Peyer's patch (tissue), 4 donors: ENCODE results near the gene KRT83. TPM values are rescaled to one million over a fixed set of nuclear protein-coding genes. Genes with fewer than 3 reads are reported as not detected.

Source experiments
- DNase-seq, 3 donors: peaks; one replicate each; pipeline ENCODE4 v3.0.0-alpha.2; 2017 to 2019
- H3K27ac ChIP-seq, 4 donors: fragments of 200-600 bp; sonication (generic); one replicate each; pipeline ENCODE4 v1.5.1; 2016 to 2019
- H3K27me3 ChIP-seq, 2 donors: fragments of 200-600 bp; sonication (generic); one replicate each; pipeline ENCODE4 v1.5.1; 2019
- H3K36me3 ChIP-seq, 3 donors: fragments of 200-600 bp; sonication (generic); one replicate each; pipeline ENCODE4 v1.5.1; 2016 to 2019
- H3K4me1 ChIP-seq, 4 donors: fragments of 200-600 bp; sonication (generic); one replicate each; pipeline ENCODE4 v1.5.1; 2016 to 2019
- H3K4me3 ChIP-seq, 4 donors: fragments of 200-600 bp; sonication (generic); 1 replicate in 3 of 4; 2 replicates in 1 of 4; pipeline ENCODE4 v1.5.1; 2016 to 2019; ENCODE audit warnings: mild to moderate bottlenecking in 1 of 4
- H3K9me3 ChIP-seq, 4 donors: fragments of 200-600 bp; sonication (generic); one replicate each; pipeline ENCODE4 v1.5.1; 2016 to 2019; ENCODE audit warnings: mild to moderate bottlenecking in 1 of 4
- CTCF ChIP-seq, 6 experiments: fragments of 450-650 bp in 4 of 6; fragments of 200-600 bp in 2 of 6; sonication (generic) in 1 of 6; IDR thresholded peaks; one replicate each; pipeline ENCODE4 v1.5.1; 2017 to 2019; ENCODE audit warnings: antibody characterized with exemption in 6 of 6, mild to moderate bottlenecking in 3 of 6, moderate library complexity in 1 of 6
- POLR2A ChIP-seq, 2 donors: fragments of 450-650 bp; IDR thresholded peaks; one replicate each; pipeline ENCODE4 v1.5.1; 2017; ENCODE audit warnings: antibody characterized with exemption in 2 of 2, mild to moderate bottlenecking in 2 of 2, moderate library complexity in 2 of 2
- total RNA-seq, 4 donors: library from RNA; depleted of rRNA; stranded (reverse); fragments of >200 nt; gene quantifications; one replicate each; pipeline ENCODE4 v1.1.0, GENCODE V29; 2016

KRT83 gene
- total RNA-seq, 4 donors from 2014 or later = not detected

- no peak for DNase-seq
- H3K4me3 ChIP-seq = no peak within 1 kb of the TSS
- no peaks in the 10 kb centered on the region for H3K36me3 ChIP-seq
- no peak within 1 kb of the TSS for H3K27ac ChIP-seq
- no peaks in the 10 kb centered on the region for H3K27me3 ChIP-seq
- no peak for TF ChIP-seq POLR2A (IDR thresholded peaks at IDR 0.05)
- no peak for TF ChIP-seq CTCF (IDR thresholded peaks at IDR 0.05)
- no peaks in the 10 kb centered on the region for H3K9me3 ChIP-seq
- H3K4me1 ChIP-seq = no peaks in the 10 kb centered on the region
Observed at GRCh38 chr12:52366738-52367485, 45.7 kb upstream of the KRT83 start, which contains the start of gene KRT85. Gene KRT85, minus strand, starts transcription at chr12:52367481. Its CDS starts 76 bp downstream, at chr12:52367405.

- Histone ChIP-seq H3K27ac (no peak overlapping the region), H3K27me3 (no peaks in the 10 kb centered on the region), H3K36me3 (no peaks in the 10 kb centered on the region), H3K4me3 (no peak overlapping the region), H3K4me1 (peaks cover 0 to under 1% (median 0%) of the 10 kb centered on the region in 4 donors), H3K9me3 (no peaks in the 10 kb centered on the region)
- TF ChIP-seq CTCF (IDR thresholded peaks at IDR 0.05) (no peak), POLR2A (IDR thresholded peaks at IDR 0.05) (no peak)
- no peak for DNase-seq
Observed at GRCh38 chr12:52364901-52365489, 43.8 kb upstream of the KRT83 start.

- H3K9me3 ChIP-seq = no peaks in the 10 kb centered on the region
- DNase-seq = no peak
- H3K27me3 ChIP-seq = no peaks in the 10 kb centered on the region
- peaks cover 0 to 9% (median under 1%) of the 10 kb centered on the region in 4 donors for H3K4me1 ChIP-seq
- H3K27ac ChIP-seq = no peak overlapping the region
- no peak for TF ChIP-seq POLR2A (IDR thresholded peaks at IDR 0.05)
- no peaks in the 10 kb centered on the region for H3K36me3 ChIP-seq
- H3K4me3 ChIP-seq = no peak overlapping the region
Observed at GRCh38 chr12:52364061-52364460, 42.9 kb upstream of the KRT83 start.

GRCh38 chr12:52363111-52363679 lies 42.0 kb upstream of the KRT83 start:
- H3K9me3 ChIP-seq = no peaks in the 10 kb centered on the region
- DNase-seq = no peak
- H3K27me3 ChIP-seq = no peaks in the 10 kb centered on the region
- TF ChIP-seq POLR2A (IDR thresholded peaks at IDR 0.05) (no peak), CTCF (IDR thresholded peaks at IDR 0.05) (no peak)
- no peak overlapping the region for H3K4me3 ChIP-seq
- H3K36me3 ChIP-seq = no peaks in the 10 kb centered on the region
- no peak overlapping the region for H3K27ac ChIP-seq
- H3K4me1 ChIP-seq = peaks cover 0 to 14% (median 3%) of the 10 kb centered on the region in 4 donors

- H3K4me3 ChIP-seq = no peak overlapping the region
- no peaks in the 10 kb centered on the region for H3K27me3 ChIP-seq
- no peak for DNase-seq
- peaks cover 0 to 14% (median 3%) of the 10 kb centered on the region in 4 donors for H3K4me1 ChIP-seq
- TF ChIP-seq POLR2A (IDR thresholded peaks at IDR 0.05) (no peak), CTCF (IDR thresholded peaks at IDR 0.05) (peak in 3 of 6 experiments; percentile 9 to 13 (median 9))
- no peak overlapping the region for H3K27ac ChIP-seq
- no peaks in the 10 kb centered on the region for H3K36me3 ChIP-seq
- no peaks in the 10 kb centered on the region for H3K9me3 ChIP-seq
Observed at GRCh38 chr12:52362118-52362726, 41.0 kb upstream of the KRT83 start.
